SK-MEL-5 (cell line): ENCODE data around the gene TBL1X. TPM values are rescaled to one million over a fixed set of nuclear protein-coding genes. Genes with fewer than 3 reads are reported as not detected.

Experiments used
- DNase-seq: peaks from one replicate; pipeline ENCODE4 v3.0.0-alpha.2; 2016; ENCODE audit warnings: low read depth, low spot score
- in situ Hi-C: cut with HindIII; loops from 2 replicates; pipeline ENCODE4 v1.10.0; 2016; ENCODE audit warnings: low sequenced_read_pairs, high pct_unique_total_duplicates, low pct_unique_long_range_greater_than_20kb
- total RNA-seq: library from RNA; depleted of rRNA; stranded (reverse); fragments of >200 nt; shearing (Covaris generic); gene quantifications from 2 replicates; pipeline ENCODE4 v1.2.3, GENCODE V29; 2014

TBL1X gene
- total RNA-seq, 1 experiment from 2014 or later: 5.3 TPM

GRCh38 chrX:9483376-9483775, 18.5 kb downstream of the TBL1X start:
- in situ Hi-C loops: no loop called here
- DNase-seq: no peak

GRCh38 chrX:9486786-9487387, 22.0 kb downstream of the TBL1X start:
- in situ Hi-C loops: no loop called here
- no peak for DNase-seq

- no peak for DNase-seq
- in situ Hi-C loops: no loop called here
Observed at GRCh38 chrX:9488586-9488985, 23.7 kb downstream of the TBL1X start.

DNA sequence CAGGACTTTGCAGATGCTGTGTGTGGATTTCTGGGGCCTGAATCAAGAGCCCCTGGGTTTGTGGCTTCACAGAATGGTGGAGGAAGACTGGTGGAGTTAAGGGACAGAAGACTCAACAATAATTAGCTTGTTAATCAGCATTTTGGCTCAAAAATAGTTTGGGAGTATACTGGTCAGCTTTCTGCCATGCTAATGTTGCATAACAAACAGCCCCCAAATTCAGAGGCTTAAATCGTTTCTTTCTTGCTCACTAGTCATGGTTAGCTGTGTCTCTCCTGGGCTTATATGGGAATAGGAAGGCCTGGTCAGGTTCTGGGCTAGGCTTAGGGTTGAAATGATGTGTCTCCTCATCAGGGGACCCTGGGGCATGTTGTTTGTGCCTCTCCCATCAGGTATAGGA, 24.4 kb downstream of the TBL1X start:
- DNase-seq: no peak
- in situ Hi-C loops: no loop called here

- in situ Hi-C loops: no loop called here
- no peak for DNase-seq
Observed at GRCh38 chrX:9492901-9493300, 28.0 kb downstream of the TBL1X start.

- in situ Hi-C loops: no loop called here
- no peak for DNase-seq
Observed at GRCh38 chrX:9493936-9494335, 29.1 kb downstream of the TBL1X start.

GRCh38 chrX:9494771-9495170, 29.9 kb downstream of the TBL1X start:
- DNase-seq: no peak
- in situ Hi-C loops: no loop called here

GRCh38 chrX:9495496-9495895, 30.6 kb downstream of the TBL1X start:
- in situ Hi-C loops: no loop called here
- no peak for DNase-seq

DNA sequence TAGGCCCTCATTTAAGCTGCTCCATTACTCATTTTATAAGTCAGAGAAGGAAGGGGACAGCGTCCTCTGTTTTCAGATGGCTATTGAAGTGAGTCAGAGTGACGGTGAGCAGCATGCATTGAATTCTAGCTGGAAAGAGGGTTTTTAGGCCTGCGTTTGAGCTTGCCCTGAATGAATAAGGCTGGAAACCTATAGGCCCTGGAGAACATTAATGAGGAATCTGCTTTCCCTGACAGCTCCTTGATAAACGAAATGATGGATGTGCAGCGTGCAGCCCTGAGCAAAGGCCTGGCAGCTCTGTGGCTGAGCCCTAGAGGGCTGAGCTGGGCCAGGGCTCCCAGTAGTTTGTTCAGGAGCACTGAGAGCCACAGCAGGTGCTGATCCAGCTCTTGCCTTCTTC, 33.4 kb downstream of the TBL1X start:
- in situ Hi-C loops: no loop called here
- DNase-seq: no peak

DNA sequence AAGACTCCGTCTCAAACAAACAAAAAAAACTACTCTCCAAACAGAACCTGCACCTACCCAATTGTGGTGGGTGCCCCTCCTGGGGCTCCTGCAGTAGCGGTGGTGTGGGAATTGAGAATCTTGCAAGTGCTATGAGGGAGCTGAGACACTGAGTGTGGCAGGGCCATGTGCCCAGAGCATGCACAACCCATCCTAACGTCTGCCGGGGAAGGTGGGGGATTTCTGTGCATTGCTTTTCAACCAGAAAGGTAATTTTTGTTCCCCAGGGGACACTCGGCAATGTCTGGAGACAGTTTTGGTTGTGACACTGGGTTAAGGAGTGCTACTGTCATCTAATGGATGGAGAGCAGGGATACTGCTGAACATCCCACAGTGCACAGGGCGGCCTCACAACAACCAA, 35.7 kb downstream of the TBL1X start:
- in situ Hi-C loops: no loop called here
- DNase-seq: no peak

- in situ Hi-C loops: no loop called here
- no peak for DNase-seq
Observed at GRCh38 chrX:9501362-9501761, 36.5 kb downstream of the TBL1X start.

- no peak for DNase-seq
- in situ Hi-C loops: no loop called here
Observed at GRCh38 chrX:9503261-9503660, 38.4 kb downstream of the TBL1X start.

- in situ Hi-C loops: no loop called here
- no peak for DNase-seq
Observed at GRCh38 chrX:9510366-9510765, 45.5 kb downstream of the TBL1X start.

DNA sequence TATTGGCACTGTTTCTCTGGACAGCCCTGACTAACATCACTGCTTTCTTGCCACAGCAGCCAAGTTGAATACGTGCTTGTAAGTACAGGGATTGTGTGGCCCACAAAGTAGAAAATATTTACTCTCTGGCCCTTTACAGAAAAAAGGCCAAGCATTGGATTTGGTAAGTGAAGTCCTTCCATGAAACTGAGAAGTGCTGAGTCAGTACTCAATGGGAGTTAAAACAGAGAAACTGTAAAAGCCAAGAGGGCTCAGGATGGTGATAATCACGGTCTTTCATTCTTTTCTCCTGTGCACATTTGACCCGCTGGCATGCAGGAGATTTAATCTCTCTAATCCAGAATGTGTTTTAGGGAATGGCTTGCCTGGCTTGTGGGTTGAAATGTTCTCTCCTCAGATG, 46.1 kb downstream of the TBL1X start:
- no peak for DNase-seq
- in situ Hi-C loops: no loop called here

DNA sequence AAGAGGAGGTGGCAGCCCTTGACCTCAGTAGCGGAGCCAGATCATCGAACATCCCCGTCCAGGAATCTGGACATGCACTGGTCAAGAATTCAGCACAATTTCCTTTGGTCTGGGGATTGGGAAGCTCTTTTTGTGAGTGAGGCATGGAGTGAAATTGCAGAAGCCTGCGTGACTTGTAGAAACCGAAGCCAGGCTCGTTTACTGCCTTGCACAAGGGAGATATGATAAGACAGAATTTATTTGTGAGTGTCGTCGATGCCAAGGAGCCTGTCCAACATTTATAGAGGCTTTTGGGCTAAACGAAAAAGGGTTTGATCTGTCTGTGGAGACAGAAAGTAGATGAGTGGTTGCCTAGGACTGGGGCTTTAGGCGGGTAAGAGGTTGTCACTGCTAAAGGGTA, 50.6 kb downstream of the TBL1X start:
- in situ Hi-C loops: no loop called here

GRCh38 chrX:9515973-9516538, 51.2 kb downstream of the TBL1X start:
- DNase-seq: no peak
- in situ Hi-C loops: no loop called here

More for the DNA sequence above, 50.6 kb downstream of the TBL1X start:
- no peak for DNase-seq

DNA sequence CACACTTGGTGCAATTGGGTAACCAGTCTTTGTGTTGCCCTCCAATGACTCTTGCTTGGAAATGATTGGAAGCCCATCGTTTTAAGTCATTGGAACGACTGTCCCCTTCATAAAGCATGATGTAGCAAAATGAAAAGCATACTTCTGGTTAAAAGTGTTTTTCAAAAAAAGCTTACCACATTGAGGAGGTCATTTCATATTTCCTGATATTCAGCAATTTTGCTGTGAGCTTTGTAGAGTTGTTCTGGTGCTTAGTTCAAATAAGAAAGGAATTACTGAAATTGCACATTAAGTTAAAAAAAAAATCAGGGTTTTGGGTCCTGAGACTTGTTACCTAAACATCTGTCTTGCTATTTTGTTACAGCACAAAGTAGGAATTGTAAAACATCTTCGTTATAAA, 51.8 kb downstream of the TBL1X start:
- in situ Hi-C loops: no loop called here
- no peak for DNase-seq

DNA sequence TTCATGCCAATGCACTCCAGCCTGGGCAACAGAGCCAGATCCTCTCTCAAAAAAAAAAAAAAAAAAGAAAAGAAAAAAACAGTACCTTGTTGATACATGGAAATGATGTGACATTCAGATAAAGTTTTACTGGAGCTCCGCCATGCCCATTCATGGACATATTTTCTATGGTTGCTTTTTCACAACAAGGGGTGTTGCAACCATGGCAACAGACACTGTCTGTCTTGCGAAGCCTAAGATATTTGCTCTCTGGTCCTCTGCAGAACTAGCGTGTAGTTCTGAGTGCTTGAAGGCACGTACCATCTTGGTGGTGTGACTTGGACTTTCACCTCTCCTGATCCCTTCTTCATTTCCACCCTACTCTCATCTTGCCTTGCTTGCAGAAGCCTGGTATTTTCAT, 53.2 kb downstream of the TBL1X start:
- in situ Hi-C loops: no loop called here

GRCh38 chrX:9518889-9519288, 54.0 kb downstream of the TBL1X start:
- DNase-seq: no peak
- in situ Hi-C loops: no loop called here

More for the DNA sequence above, 53.2 kb downstream of the TBL1X start:
- no peak for DNase-seq
